Measurements from ENCODE around the gene OSTM1. TPM values are rescaled to one million over a fixed set of nuclear protein-coding genes. Genes with fewer than 3 reads are reported as not detected.
"Not testable (repeated sequence)": the region's sequence is repeated elsewhere in the genome, so short reads cannot be mapped to it uniquely, and the experiment has no call there.

Gene OSTM1
- total RNA-seq, 2 experiments from 2014 or later, result 16.3 to 20.9 TPM

DNA sequence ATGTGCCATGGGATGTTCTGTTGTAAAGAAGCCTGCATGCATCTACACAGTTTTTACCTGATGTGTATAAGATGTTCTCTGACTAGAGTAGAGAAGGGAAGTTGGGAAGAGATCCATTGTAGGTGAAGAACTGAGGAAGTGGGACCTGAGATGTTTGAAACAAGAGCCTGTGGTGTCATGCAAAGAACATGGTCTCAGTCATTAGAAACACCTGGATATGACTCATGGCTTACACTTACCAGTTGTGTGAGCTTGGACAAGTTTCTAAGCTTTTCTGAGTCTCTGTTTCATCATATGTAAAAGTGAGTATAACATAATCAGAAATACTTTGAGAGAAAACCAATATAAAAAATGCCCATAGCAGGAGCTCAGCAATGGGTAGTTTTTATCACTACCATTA, 64.6 kb downstream of the OSTM1 start:
- Mint-ChIP-seq H3K4me3 (no peak overlapping the region), H3K36me3 (ENCODE audit: low read depth) (peaks cover 11% of the 10 kb centered on the region), H3K27me3 (peaks cover 10% of the 10 kb centered on the region), H3K4me1 (ENCODE audit: low read depth) (no peaks in the 10 kb centered on the region), H3K27ac (no peak overlapping the region), H3K9me3 (peaks cover 14% of the 10 kb centered on the region)
- POLR2A ChIA-PET, result no interaction called here
- TF ChIP-seq, protein P1, sequence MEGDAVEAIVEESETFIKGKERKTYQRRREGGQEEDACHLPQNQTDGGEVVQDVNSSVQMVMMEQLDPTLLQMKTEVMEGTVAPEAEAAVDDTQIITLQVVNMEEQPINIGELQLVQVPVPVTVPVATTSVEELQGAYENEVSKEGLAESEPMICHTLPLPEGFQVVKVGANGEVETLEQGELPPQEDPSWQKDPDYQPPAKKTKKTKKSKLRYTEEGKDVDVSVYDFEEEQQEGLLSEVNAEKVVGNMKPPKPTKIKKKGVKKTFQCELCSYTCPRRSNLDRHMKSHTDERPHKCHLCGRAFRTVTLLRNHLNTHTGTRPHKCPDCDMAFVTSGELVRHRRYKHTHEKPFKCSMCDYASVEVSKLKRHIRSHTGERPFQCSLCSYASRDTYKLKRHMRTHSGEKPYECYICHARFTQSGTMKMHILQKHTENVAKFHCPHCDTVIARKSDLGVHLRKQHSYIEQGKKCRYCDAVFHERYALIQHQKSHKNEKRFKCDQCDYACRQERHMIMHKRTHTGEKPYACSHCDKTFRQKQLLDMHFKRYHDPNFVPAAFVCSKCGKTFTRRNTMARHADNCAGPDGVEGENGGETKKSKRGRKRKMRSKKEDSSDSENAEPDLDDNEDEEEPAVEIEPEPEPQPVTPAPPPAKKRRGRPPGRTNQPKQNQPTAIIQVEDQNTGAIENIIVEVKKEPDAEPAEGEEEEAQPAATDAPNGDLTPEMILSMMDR (IDR thresholded peaks at IDR 0.05), result no peak
- CTCF ChIA-PET, result no interaction called here
- Histone ChIP-seq H3K27ac (ENCODE audit: low read depth in 1 of 2, low read length in 2 of 2) (no peak overlapping the region), H3K36me3 (ENCODE audit: insufficient read depth, low read length) (no peaks in the 10 kb centered on the region), H3K9me3 (ENCODE audit: control insufficient read depth in 1 of 2, insufficient read depth in 1 of 2, low read length in 2 of 2) (peaks cover 0 to 10% of the 10 kb centered on the region in 2 experiments), H3K4me3 (ENCODE audit: low read length) (no peak overlapping the region), H3K4me1 (ENCODE audit: insufficient read depth, low read length) (no peaks in the 10 kb centered on the region), H3K27me3 (ENCODE audit: control insufficient read depth in 1 of 2, insufficient read depth in 2 of 2, low read length in 2 of 2) (no peaks in the 10 kb centered on the region)
- DNase-seq, result no peak
- no peak for ATAC-seq (ENCODE audit: poor library complexity)
- intact Hi-C loops (cut with DNase I, micrococcal nuclease), result no loop called here

DNA sequence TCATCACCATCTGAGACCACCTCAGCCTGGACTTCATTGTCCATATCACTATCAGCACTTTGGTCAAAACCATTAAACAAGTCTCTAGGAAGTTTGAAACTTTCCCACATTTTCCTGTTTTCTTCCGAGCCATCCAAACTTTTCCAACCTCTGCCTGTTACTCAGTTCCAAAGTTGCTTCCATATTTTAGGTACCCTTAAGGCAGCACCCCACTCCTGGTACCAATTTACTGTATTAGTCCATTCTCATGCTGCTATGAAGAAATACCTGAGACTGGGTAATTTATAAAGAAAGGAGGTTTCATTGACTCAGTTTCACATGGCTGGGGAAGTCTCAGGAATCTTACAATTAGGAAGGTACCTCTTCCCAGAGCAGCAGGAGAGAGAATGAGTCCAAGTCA, 65.3 kb downstream of the OSTM1 start:
- H3K4me1 ChIP-seq (ENCODE audit: insufficient read depth, low read length); H3K4me1 Mint-ChIP-seq (ENCODE audit: low read depth); H3K4me3 ChIP-seq (ENCODE audit: low read length); ATAC-seq (ENCODE audit: poor library complexity); POLR2A ChIA-PET; H3K27ac ChIP-seq (ENCODE audit: low read depth in 1 of 2, low read length in 2 of 2); intact Hi-C loops (cut with DNase I, micrococcal nuclease); H3K9me3 Mint-ChIP-seq; H3K27ac Mint-ChIP-seq; DNase-seq; H3K27me3 ChIP-seq (ENCODE audit: control insufficient read depth in 1 of 2, insufficient read depth in 2 of 2, low read length in 2 of 2); H3K36me3 ChIP-seq (ENCODE audit: insufficient read depth, low read length); CTCF ChIA-PET; H3K4me3 Mint-ChIP-seq: not testable (repeated sequence)
- Mint-ChIP-seq H3K27me3 (peaks cover 10% of the 10 kb centered on the region), H3K36me3 (ENCODE audit: low read depth) (peaks cover 11% of the 10 kb centered on the region)
- peaks cover 0 to 10% of the 10 kb centered on the region in 2 experiments for H3K9me3 ChIP-seq (ENCODE audit: control insufficient read depth in 1 of 2, insufficient read depth in 1 of 2, low read length in 2 of 2)

DNA sequence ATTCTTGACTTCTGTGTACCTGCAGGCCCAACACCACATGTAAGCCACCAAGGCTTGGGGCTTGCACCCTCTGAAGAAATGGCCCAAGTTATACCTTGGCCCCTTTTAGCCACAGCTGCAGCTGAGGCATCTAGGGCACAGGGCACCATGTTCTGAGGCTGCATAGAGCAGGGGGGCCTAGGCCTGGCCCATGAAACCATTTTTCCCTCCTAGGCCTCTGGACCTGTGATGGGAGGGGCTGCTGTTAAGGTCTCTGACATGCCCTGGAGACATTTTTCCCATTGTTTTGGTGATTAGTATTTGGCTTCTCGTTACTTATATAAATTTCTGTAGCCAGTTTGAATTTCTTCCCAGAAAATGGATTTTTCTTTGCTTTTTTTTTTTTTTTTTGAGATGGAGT, 66.2 kb downstream of the OSTM1 start:
- H3K9me3 ChIP-seq (ENCODE audit: control insufficient read depth in 1 of 2, insufficient read depth in 1 of 2, low read length in 2 of 2), result peaks cover 0 to 10% of the 10 kb centered on the region in 2 experiments

DNA sequence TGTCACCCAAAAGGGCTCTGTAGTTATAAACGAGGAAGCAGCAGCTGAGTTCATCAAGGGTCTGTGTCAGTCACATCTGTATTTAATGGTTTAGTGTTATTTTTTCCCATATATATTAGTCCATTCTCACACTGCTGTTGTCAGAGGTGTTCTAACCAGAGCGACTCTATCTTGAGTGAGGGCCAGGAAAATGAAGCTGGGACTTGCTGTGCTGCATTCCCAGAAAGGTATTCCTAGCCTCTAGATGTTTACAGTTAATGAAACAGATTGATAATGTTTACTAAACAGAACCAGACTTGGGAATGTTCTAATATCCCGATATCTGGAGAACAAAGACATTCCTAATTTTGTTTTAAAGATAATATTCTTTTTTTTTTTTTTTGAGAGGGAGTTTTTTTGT, 68.6 kb downstream of the OSTM1 start:
- TF ChIP-seq, protein P1 (IDR thresholded peaks at IDR 0.05), result no peak
- Mint-ChIP-seq H3K4me3 (no peak overlapping the region), H3K36me3 (ENCODE audit: low read depth) (peaks cover 11% of the 10 kb centered on the region), H3K4me1 (ENCODE audit: low read depth) (no peaks in the 10 kb centered on the region), H3K9me3 (peaks cover 9% of the 10 kb centered on the region), H3K27me3 (peaks cover 10% of the 10 kb centered on the region), H3K27ac (no peak overlapping the region)
- no peaks in the 10 kb centered on the region for H3K4me1 ChIP-seq (ENCODE audit: insufficient read depth, low read length)
- no peak overlapping the region for H3K27ac ChIP-seq (ENCODE audit: low read depth in 1 of 2, low read length in 2 of 2)
- peaks cover 0 to 10% of the 10 kb centered on the region in 2 experiments for H3K9me3 ChIP-seq (ENCODE audit: control insufficient read depth in 1 of 2, insufficient read depth in 1 of 2, low read length in 2 of 2)
- no peaks in the 10 kb centered on the region for H3K27me3 ChIP-seq (ENCODE audit: control insufficient read depth in 1 of 2, insufficient read depth in 2 of 2, low read length in 2 of 2)
- no peak overlapping the region for H3K4me3 ChIP-seq (ENCODE audit: low read length)
- H3K36me3 ChIP-seq (ENCODE audit: insufficient read depth, low read length), result no peaks in the 10 kb centered on the region
- POLR2A ChIA-PET, result no interaction called here
- intact Hi-C loops (cut with DNase I, micrococcal nuclease), result no loop called here
- CTCF ChIA-PET, result no interaction called here
- DNase-seq (no peak), ATAC-seq (ENCODE audit: poor library complexity) (no peak)

More for the DNA sequence above, 66.2 kb downstream of the OSTM1 start:
- DNase-seq (no peak), ATAC-seq (ENCODE audit: poor library complexity) (no peak)
- H3K36me3 ChIP-seq (ENCODE audit: insufficient read depth, low read length), result no peaks in the 10 kb centered on the region
- H3K27me3 ChIP-seq (ENCODE audit: control insufficient read depth in 1 of 2, insufficient read depth in 2 of 2, low read length in 2 of 2), result no peaks in the 10 kb centered on the region
- Mint-ChIP-seq H3K4me3 (no peak overlapping the region), H3K4me1 (ENCODE audit: low read depth) (no peaks in the 10 kb centered on the region), H3K36me3 (ENCODE audit: low read depth) (peaks cover 11% of the 10 kb centered on the region), H3K27ac (no peak overlapping the region), H3K9me3 (peaks cover 9% of the 10 kb centered on the region), H3K27me3 (peaks cover 10% of the 10 kb centered on the region)
- ChIA-PET POLR2A (no interaction called here), CTCF (no interaction called here)
- no peaks in the 10 kb centered on the region for H3K4me1 ChIP-seq (ENCODE audit: insufficient read depth, low read length)
- H3K4me3 ChIP-seq (ENCODE audit: low read length), result no peak overlapping the region
- no peak overlapping the region for H3K27ac ChIP-seq (ENCODE audit: low read depth in 1 of 2, low read length in 2 of 2)
- intact Hi-C loops (cut with DNase I, micrococcal nuclease), result no loop called here
- TF ChIP-seq, protein P1 (IDR thresholded peaks at IDR 0.05), result no peak

Data from CD4-positive, alpha-beta T cell (primary cell).